NCI-H82 (cell line): ENCODE measurements around the gene NOS1.
"Not testable (repeated sequence)": the region's sequence is repeated elsewhere in the genome, so short reads cannot be mapped to it uniquely, and the experiment has no call there.

Experiments used
- DNase-seq: peaks from one replicate; lab custom pipeline; 2025; lab: John Stamatoyannopoulos, UW

Gene NOS1

DNA sequence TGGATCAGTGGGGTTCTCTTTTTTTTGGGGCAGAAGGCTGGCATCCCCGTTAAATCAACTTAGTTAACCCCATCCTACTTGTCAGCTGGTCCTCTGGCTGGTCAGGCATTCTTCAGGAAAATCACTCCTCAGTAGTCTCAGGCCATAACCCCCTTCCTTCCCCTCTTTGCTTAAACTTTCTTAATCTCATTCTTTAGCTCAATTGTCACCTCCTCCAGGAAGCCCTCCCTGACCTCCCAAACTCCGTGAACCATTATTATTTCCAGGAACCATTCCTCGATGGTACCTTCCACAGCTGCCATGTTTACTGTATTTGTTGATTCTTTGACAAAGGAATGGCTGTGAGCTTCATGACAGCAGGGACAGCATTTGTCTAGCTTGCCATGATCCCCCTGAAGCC lies 98.7 kb downstream of the NOS1 start:
- DNase-seq = no peak

DNA sequence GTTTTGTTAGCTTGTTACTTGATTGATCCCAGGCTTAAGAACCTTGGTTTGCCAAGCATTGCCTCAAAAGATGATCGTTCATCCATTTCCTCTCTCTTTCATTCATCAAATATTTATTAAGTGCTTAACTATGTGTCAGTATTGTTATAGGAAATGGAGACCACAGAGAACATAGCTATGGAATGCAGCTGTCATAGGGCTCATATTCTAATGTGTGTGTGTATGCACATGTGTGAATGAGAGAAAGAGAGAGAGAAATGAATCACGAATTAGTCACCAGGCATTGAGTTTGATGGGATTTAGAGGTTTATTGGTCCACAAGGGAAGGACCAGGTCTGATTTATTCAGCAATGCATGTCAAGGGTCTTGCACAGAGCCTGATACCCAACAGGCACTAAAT lies 100.2 kb downstream of the NOS1 start:
- DNase-seq = no peak

DNA sequence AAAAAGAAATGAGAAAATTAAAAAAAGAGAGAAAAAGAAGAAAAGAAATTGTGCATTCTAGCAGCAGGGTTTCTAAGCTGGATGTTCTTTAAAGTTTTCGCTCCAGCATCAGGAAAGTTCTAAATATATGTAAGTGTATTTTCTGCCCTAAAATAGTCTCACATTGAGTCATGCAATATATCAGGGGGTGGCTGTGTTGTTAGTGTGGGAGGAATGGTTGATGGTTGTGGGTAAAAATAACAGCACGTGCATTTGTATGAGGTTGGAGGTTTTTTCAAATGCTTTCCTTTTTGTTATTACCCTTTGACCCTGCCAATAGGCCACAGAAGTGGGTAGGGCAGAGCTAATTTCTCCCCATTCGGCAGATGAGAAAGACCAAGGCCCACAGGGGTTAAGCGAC lies 106.0 kb downstream of the NOS1 start:
- no peak for DNase-seq

DNA sequence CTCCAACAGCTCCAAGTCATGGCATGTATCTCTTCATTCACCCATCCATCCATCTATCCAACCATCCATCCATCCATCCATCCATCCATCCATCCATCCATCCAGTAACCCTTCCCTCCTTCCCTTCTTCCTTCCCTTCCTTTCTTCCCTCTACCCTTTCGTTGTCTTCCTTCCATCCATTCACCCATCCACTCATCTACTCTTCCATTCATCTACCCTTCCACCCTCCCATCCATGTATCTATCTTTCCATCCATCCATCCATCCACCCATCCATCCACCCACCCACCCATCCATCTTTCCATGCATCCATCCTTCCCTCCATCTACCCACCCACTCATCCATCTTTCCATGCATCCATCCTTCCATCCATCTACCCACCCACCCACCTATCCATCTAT lies 117.9 kb downstream of the NOS1 start:
- no peak for DNase-seq

DNA sequence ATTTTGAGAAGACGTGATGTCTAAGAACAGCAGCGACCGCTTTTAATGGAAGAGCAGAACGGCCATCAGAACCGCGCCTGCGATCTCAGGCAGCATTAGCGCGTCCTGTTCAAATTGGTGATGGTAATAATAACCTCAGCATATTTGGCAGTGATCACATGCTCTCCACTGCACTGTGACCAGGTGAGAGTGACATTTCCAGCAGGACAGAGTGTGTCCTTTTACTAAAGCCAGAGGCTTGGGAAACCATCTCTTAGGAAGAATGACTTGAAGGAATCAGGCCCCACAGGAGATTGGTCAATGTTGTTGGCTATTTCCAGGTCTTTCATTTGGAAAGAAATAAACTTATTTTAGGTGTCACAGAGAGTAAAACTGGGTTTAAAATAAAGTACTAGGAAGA lies 119.7 kb downstream of the NOS1 start:
- DNase-seq = no peak

DNA sequence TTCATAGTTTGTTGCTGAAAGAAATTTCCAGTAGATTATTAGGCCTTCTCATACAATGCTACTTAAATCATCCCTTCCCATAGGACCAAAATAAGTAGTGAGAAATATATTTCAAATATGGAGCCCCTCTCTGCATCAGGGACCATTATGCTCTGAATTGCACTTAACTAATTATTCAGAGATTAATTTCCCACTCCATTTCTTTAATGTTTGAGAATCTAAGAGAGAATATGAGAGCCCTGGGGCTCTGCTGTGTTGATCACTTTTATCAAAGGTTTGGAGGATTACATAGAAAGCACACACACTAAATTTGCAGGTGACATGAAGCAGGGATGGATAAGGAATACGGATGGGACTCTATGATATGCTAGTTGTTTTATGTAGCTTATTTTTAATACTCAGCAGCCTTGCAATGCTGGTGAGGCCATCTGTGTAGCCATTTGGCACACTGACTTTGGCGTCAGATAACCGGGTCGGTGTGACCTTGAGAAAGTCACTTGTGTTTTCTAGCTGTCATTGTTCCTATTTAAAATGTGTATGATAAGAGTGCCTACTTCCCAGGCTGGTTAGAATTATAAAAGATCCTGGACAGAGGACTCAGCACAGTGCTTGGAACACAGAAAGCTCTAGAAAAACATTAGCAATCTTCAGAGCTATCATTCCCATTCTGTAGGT lies 121.2 kb downstream of the NOS1 start:
- no peak for DNase-seq

DNA sequence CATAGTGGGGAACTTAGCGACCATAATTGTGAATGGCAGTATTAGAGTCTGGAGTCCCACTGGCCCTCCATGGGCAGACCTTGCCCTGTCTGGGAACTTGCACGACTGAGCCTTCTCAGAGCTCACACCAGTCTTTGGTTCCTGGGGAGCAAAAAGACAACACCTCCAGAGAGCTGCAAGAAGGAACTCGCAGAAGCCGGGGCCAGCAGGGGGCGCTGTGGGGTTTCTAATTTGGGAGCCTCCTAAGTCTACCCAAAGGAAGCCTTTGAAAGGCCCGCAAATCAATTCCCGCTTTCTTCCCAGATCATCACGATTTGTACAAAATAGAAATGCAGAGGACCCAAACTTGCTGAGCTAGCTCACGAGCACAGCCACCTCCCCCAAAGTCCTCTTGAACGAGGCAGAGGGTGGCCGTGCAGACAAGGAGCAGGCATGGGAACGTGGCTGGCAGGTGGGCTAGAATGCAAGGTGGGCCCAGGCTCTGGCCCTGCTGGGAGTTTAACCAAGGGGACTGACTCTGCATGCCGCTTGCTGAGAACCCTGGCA lies 124.9 kb downstream of the NOS1 start:
- peak; percentile 88 for DNase-seq

DNA sequence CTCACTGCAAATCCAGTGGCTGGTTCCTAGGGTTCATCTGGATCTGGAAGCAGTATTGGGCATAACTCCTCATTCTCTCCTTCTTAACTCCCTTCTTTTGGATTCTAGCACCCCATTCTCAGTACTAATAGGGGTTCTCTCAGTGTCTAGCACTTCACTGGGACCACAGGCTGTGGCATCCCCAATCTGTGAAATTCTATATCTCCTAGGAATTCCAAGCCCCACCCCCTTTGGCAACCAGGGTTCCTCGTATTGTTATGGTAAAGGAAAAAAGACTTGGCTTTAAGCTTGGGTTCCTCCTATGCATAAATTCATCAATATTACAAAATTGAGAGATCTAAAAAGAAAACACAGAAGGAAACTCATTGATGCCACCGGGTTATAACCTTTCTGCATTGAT lies 126.2 kb downstream of the NOS1 start:
- no peak for DNase-seq

DNA sequence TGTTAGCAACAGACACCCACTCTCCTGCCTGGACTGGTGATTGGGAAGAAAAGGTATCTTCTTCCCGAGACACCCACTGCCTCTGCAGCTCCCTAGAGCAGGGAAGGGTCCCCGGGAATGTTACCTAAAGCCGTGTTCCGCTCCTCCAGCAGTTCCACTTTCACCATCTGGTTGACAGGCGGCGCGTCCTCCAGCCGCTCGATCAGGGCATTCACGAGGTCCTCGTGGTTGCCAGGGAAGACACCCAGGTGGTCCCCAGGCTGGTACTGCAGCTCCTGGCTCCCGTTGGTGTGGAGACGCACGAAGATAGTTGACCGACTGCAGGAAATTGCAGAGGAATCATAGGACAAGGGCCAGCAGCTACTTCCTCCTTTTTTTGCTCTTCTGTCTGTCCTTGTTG lies 127.0 kb downstream of the NOS1 start:
- DNase-seq = no peak

DNA sequence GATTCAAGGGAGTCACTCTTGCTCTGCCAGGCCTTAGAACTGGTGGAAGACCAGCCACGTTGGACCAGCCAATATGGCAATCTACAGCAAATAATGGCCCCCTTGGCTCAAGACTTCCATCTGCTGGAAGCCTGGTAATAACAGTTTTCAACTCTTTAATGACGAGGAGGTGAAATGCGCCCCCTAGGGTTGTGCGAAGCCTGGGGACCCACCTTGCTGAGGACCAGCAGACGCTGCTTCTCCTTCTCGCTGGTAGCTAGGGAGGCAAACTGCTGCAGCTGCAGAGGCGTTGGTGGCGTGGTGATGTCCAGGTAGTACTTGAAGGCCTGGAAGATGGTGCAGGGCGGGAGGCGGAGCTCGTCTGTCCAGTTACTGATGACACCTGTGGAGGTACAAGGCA lies 129.7 kb downstream of the NOS1 start:
- DNase-seq = peak; percentile 11

DNA sequence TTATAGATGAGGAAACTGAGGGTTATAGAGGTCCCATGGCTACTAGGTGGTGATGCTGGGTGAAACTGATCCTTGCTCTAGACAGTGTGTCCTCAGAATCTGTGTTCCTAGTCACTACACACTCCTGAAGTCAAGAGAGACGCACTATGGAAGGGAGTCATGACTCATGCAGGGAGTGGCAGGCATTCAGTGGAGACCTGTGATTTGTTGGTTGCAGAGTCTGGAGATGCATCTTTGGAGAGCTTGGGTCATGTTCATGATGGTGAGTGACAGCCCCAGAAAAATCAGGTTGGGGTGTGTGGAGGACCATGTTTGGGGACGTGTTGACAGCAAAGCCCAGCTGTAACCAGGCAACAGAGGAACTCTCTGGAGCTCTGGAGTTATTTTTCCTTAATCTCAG lies 133.2 kb downstream of the NOS1 start:
- DNase-seq = no peak

DNA sequence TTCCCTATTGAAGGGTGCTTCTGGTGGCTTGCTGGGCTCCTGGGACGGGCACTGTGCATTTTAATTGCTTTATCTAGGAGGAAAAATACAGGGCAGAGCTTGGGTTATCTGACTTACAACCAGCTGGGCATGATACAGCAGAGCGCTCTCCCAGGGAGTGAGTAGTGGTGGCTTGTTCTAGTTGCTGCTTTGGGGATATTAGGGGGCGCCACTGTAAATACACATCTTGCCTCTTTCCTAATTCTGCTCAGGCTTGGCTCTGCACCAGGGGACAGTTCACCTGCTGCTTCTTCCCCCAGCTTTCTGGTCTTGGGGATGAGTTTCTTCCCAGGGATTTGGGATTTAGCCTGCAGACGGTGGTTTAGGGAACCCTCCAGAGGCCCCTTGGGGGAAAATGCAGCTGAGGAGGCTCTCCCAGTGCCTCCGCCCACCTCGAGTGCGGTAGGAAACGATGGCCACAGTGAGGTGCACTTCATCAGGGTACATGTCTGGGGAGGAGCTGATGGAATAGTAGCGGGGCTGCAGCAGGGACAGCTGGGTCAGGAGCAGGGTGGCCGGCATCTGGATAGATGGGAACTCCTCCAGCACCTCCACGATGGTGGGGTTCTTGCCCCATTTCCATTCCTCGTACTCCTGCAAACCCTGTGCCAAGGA lies 134.3 kb downstream of the NOS1 start:
- DNase-seq = no peak

DNA sequence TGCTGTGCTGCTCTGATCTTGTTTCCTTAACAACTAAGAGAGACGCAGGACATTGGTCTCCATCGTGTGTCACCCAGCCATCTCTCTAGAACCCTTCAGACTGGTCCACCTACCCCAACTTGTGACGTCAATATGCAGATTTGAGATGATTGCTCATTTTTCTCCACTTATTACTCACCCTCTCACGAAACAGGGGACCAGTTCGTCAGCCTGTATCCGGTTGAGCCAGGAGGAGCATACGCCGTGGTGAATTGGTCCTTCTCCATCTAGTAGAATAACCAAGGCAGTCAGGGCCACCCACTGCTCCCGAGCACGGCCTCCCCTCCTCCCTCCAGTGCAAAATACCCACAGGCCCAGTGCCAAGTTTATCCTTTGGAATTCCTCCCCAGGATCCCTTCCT lies 134.9 kb downstream of the NOS1 start:
- DNase-seq = no peak

DNA sequence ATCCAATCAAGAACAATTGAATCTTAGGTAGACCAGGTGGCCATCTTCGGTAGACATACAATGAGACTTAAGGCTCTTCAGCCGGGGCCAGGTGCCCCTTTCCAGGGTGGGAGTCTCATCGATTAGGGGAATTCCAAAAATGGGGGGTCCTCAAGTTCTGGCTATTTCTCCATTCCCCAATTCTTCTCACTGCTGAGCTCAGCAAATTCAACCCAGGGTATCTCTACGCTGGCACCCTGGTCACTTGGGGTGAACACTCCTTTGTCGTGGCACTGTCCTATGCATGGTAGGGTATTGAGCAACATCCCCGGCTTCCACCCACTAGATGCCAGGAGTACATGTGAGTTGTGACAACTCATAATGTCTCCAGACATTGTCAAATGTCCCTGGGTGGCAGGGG lies 136.2 kb downstream of the NOS1 start:
- DNase-seq = no peak

DNA sequence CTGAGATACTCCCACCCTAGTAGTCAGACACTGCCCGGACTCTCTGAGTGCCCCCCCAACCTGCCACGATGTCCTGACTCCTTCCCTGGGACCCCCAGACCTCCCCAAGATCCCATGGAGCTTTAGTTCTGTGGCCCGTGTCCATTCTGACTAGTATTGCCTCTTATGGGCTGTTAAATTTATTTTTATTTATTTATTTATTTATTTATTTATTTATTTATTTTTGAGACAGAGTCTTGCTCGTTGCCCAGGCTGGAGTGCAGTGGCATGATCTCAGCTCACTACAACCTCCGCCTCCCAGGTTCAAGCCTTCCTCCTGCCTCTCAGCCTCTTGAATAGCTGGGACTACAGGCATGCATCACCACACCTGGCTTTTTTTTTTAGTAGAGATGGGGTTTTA lies 140.5 kb downstream of the NOS1 start:
- not testable (repeated sequence) for DNase-seq

DNA sequence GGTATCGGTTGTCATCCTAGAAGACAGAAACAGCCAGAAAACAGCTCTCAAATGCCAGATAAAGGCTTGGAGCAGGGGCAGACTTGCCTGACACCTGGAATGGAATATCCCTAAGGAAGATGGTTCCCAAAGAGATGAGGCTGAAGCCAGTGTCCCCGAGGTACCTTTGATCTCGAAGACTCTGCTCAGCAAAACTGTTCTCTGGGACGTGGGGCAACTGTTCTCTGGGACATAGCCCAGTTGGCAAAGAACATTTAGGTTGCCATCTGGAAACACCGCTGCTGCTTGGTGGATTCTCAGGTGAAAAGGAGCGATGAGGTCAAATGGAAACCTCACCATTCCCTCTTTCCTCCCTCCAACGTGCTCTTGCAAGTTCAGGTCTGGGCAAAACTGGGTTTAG lies 143.3 kb downstream of the NOS1 start:
- DNase-seq = no peak

DNA sequence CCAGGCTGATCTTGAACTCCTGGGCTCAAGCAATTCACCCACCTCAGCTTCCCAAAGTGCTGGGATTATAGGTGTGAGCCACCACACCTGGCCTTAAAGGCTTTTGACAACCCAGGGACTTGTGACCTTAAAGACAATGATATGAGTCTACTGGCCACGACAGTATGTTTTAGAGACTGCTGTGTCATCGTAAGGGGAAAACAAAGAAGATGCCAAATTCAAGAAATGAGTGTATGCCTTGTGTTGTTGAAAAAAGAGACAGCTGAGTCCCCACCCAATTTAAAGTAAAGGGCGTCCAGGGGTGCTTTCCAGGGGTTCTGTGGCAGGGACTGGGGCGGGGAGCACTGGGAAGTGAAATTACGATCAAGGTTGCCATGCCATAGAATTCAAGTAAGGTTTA lies 144.7 kb downstream of the NOS1 start:
- DNase-seq = no peak

DNA sequence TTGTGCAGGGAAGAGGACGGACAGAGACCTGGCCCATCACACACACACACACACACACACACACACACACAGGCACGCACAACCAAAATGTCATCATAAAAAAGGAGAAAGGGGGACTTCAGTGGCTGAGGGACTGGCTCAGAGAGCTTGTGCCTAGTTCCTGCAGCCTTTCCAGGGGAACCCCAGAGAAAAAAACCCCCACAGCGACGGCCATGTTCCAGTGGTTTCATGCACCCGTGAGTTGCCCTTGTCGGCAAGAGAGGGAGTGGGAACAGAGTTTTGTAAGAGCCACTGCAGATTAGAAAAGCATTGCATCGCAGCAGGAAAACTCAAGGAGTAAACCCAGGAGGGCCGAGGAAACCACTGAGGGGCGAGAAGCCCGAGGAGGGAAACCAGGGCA lies 146.6 kb downstream of the NOS1 start:
- no peak for DNase-seq

DNA sequence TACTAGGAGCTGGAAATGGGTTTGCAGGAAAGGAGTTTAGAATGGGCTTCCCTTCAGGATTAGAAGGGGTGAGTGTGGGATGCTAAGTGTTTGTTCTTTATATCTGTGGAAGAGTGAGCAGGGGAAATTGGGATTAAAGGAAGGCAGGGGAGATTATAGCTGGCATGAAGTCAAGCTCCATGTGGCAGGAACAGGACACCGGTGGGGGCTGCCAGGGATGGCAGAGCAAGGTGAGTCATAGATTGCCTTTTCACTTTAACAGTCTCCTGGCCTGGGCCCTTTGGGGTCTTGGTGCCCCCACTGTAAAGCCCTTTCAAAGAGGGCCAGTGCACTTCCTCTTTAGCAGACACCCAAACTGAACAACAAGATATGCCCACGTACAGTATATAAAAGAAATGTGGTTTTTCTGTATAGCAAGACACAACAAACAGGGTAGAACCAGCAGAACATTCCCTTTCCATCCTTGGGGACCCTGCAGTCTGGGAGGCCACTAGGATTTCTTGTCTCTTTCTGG lies 148.1 kb downstream of the NOS1 start:
- DNase-seq = no peak

DNA sequence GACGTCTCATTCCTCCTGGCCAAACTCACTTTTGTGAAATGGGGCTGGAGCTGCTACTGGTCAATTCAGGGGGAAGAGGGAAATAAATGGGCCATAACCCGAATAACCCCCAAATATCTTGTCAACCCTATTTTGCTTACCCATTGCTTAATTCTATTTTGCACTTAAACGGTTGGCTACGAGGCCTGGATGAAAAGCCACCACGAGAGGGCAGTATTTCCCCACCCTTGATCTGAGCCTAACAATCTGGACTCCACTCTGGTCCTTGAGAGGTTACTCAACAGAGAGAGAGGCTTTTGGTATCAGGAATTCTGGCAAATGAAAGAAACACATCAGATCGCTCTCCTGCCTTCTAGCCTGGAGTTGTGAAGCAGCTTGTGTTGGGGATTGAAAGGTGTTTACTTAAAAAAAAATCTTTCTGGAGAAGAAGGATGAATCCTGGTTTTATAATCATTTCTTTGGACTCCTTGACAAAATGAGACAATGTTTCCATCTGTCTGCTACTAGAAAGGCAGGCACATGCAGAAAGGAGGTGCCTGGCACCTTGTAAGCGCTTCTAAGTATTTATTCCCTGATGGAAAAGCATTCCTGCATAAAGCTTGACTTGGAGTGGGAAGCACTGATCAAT lies 148.7 kb downstream of the NOS1 start:
- DNase-seq = peak; percentile 85

DNA sequence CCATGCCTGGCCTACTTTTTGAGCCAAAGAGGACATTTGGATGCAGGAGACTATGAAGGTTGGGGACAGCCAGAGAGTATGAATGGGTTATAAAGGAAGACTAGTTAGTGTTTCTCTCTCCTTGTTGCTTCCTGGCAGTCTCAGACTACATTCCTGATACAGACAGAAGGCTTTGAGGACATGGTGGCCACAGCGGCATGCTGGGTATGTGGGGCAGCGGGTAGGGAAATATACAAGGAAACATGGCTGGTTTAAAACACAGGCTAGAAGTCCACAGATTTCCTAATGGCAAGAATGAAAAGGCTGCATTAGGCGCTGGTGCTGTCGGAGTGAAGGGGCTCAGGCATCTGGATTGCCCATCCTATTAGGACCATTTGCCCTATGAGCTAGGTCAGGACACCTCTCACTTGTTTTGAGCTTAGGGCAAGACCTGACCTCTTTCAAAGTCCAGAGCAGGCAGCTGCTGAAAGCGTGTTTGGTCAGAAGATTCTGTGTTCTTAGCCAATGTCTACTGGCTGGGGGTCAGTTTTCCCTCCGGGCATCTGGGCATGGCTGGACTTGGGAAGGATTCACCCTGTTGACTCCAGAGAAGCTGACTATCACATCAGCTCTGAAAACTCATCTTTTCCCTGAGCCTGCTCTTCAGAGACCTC lies 151.0 kb downstream of the NOS1 start:
- DNase-seq = no peak

DNA sequence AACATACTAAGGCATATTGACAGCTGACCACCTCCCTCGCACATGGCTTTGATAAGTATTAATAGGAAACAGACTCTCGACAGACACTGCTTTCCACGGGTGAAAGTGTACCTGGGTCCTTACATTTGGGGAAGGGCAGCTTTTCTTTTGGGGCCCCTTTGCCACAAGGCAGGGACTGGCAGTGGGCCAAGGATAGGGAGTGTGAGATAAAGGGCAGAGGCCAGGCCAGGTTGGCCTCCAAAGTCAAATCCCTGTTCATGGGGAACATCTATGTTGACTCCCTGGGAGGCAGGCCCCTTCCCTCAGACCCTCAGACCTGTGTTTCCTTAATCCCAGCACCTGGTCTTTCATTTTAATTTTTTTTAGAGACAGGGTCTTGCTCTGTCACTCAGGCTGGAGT lies 151.8 kb downstream of the NOS1 start:
- DNase-seq = no peak
